ENCODE data around the gene NPM1. TPM values are rescaled to one million over a fixed set of nuclear protein-coding genes. Genes with fewer than 3 reads are reported as not detected.

NPM1 gene
- total RNA-seq, 1 donor from 2014 or later = 585 TPM

DNA sequence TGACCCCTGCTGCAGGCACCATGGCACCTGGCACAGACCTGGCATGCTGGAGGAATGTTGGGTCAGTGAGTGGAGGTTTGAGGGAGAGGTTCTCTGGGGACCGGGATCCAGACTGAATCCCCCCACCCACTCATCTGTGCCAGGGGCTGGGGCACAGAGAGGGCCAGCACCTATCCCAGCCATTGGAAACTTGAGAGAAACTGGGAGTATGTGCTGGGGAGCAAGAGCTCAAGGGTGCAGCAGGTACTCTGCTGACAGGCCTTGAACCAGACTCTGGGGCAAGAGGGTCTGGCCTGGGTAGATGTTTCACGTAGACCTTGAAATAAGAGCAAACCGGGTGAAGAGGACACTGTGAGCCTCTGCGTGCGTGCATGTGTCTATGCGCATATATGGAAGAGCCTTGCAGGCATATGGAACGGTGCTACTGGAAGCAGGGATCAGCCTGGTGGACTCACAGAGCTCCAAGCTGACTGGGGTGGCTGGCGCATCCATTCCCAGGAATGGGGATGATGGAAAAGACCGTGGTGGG, 40.6 kb downstream of the NPM1 start:
- H3K27me3 ChIP-seq = no peaks in the 10 kb centered on the region
- ATAC-seq = no peak
- no peak overlapping the region for H3K27ac ChIP-seq
- intact Hi-C loops (cut with DNase I) = no loop called here
- no peaks in the 10 kb centered on the region for H3K4me1 ChIP-seq
- no peaks in the 10 kb centered on the region for H3K9me3 ChIP-seq
- H3K36me3 ChIP-seq = no peaks in the 10 kb centered on the region
- no peak for TF ChIP-seq CTCF (IDR thresholded peaks at IDR 0.05)
- H3K4me3 ChIP-seq = no peak overlapping the region
- DNase-seq = peak; percentile 44

- Histone ChIP-seq H3K9me3 (no peaks in the 10 kb centered on the region), H3K27ac (no peak overlapping the region), H3K27me3 (no peaks in the 10 kb centered on the region), H3K4me1 (no peaks in the 10 kb centered on the region), H3K36me3 (no peaks in the 10 kb centered on the region), H3K4me3 (no peak overlapping the region)
- intact Hi-C loops (cut with DNase I) = no loop called here
- DNase-seq = peak; percentile 49
- TF ChIP-seq CTCF (IDR thresholded peaks at IDR 0.05) = no peak
- ATAC-seq = no peak
Measured at GRCh38 chr5:171428809-171429542, 41.3 kb downstream of the NPM1 start.

- TF ChIP-seq CTCF (IDR thresholded peaks at IDR 0.05) = no peak
- no peak overlapping the region for H3K27ac ChIP-seq
- no peaks in the 10 kb centered on the region for H3K4me1 ChIP-seq
- no peaks in the 10 kb centered on the region for H3K36me3 ChIP-seq
- no peaks in the 10 kb centered on the region for H3K9me3 ChIP-seq
- H3K27me3 ChIP-seq = no peaks in the 10 kb centered on the region
- H3K4me3 ChIP-seq = no peak overlapping the region
- DNase-seq (peak; percentile 19), ATAC-seq (no peak)
- intact Hi-C loops (cut with DNase I) = no loop called here
Measured at GRCh38 chr5:171429543-171429910, 41.9 kb downstream of the NPM1 start.

GRCh38 chr5:171431251-171431777, 43.7 kb downstream of the NPM1 start:
- no peaks in the 10 kb centered on the region for H3K27me3 ChIP-seq
- intact Hi-C loops (cut with DNase I) = no loop called here
- no peaks in the 10 kb centered on the region for H3K36me3 ChIP-seq
- DNase-seq (peak; percentile 27), ATAC-seq (no peak)
- no peak overlapping the region for H3K27ac ChIP-seq
- H3K4me1 ChIP-seq = no peaks in the 10 kb centered on the region
- no peak overlapping the region for H3K4me3 ChIP-seq
- no peaks in the 10 kb centered on the region for H3K9me3 ChIP-seq
- TF ChIP-seq CTCF (IDR thresholded peaks at IDR 0.05) = no peak

DNA sequence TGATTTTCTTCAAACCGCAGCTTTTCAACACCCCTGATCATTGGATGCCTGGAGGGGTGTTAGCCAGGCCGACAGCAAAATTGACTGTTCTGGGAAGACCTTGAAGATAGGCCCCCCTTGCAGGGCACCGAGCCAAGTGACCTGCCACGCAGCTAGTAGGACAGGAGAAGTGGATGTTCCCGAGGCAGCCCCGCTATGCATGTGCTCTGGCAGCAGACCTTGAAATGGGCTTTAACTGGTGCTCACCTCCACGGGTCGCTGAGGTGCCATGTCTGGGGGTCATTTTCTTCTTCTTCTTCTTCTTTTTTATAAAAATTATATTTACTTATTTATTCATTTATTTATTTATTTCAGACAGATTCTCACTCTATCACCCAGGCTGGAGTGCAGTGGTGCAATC, 44.4 kb downstream of the NPM1 start:
- no peaks in the 10 kb centered on the region for H3K36me3 ChIP-seq
- no peaks in the 10 kb centered on the region for H3K27me3 ChIP-seq
- DNase-seq = peak; percentile 48
- no peak overlapping the region for H3K4me3 ChIP-seq
- H3K9me3 ChIP-seq = no peaks in the 10 kb centered on the region
- no peak for TF ChIP-seq CTCF (IDR thresholded peaks at IDR 0.05)
- H3K4me1 ChIP-seq = no peaks in the 10 kb centered on the region
- H3K27ac ChIP-seq = no peak overlapping the region
- intact Hi-C loops (cut with DNase I) = no loop called here
- no peak for ATAC-seq
